Measurements from ENCODE around the gene ATP9A. TPM values are rescaled to one million over a fixed set of nuclear protein-coding genes. Genes with fewer than 3 reads are reported as not detected.
A peak's percentile ranks its signal among the peaks of the same experiment; 100 is the strongest.

Gene ATP9A
- total RNA-seq, 1 experiment from 2014 or later = 16.8 TPM

- Histone ChIP-seq H3K9me2 (ENCODE audit: insufficient read depth) (no peaks in the 10 kb centered on the region), H3K27ac (ENCODE audit: low read depth, low read length) (no peak overlapping the region), H3K36me3 (ENCODE audit: control insufficient read depth in 1 of 2, insufficient read depth in 2 of 2, low read length in 2 of 2) (no peaks in the 10 kb centered on the region), H3K9ac (ENCODE audit: low read length) (peak overlapping the region; percentile 24; the same call in 1 of the 2 replicates), H3K79me2 (ENCODE audit: insufficient read depth, low read length) (no peaks in the 10 kb centered on the region), H3K27me3 (ENCODE audit: insufficient read depth, low read length) (no peaks in the 10 kb centered on the region), H3K4me2 (ENCODE audit: low read length) (peak overlapping the region; percentile 19; the same call in 1 of the 2 replicates), H4K20me1 (ENCODE audit: insufficient read depth) (no peaks in the 10 kb centered on the region), H3K4me3 (replicated peaks in 1 of 2; ENCODE audit: low read depth in 1 of 2, low read length in 2 of 2) (no peak overlapping the region), H3K4me1 (ENCODE audit: control insufficient read depth in 1 of 2, insufficient read depth in 2 of 2, low read length in 2 of 2) (peaks cover 6 to 15% of the 10 kb centered on the region in 2 experiments; a peak in 3 of 4 replicates), H3K9me3 (ENCODE audit: control insufficient read depth in 1 of 2, insufficient read depth in 1 of 2, low read depth in 1 of 2, low read length in 2 of 2) (no peaks in the 10 kb centered on the region), H2AFZ (ENCODE audit: low read depth, low read length, poor library complexity, severe bottlenecking) (peak overlapping the region; percentile 55)
- ChIA-PET RAD21 (ENCODE audit: low non-redundant PET in 1 of 2, low total read pairs in 2 of 2, uncharacterized antibody in 2 of 2, unreplicated experiment in 2 of 2) (interaction anchor here (0.7 to 2.5 kb wide), 7 partner anchors 27 to 216 kb away, joined by 3 to 13 read pairs (median 4); no protein-coding TSS in a partner anchor), CTCF (interaction anchor here (0.6 to 4.9 kb wide), 26 partner anchors 8 to 664 kb away, joined by 3 to 56 read pairs (median 4); partner anchors contain the start of gene NFATC2), POLR2A (no interaction called here)
- BruUV-seq (replicated peaks) = no TSS peak
- DNase-seq (ENCODE audit: low read depth, low spot score) (no peak), ATAC-seq (no peak)
- TF ChIP-seq SIN3A (IDR thresholded peaks at IDR 0.05; ENCODE audit: low read depth) (no peak), CEBPB (IDR thresholded peaks at IDR 0.05; ENCODE audit: low read depth) (no peak), EGR1 (IDR thresholded peaks at IDR 0.05; ENCODE audit: low read depth) (no peak), JUND (IDR thresholded peaks at IDR 0.05) (no peak), REST (IDR thresholded peaks at IDR 0.05; ENCODE audit: low read depth) (no peak), CTCF (IDR thresholded peaks at IDR 0.05 in 2 of 3, conservative IDR thresholded peaks at IDR 0.05 in 1 of 3; ENCODE audit: borderline replicate concordance in 1 of 3, insufficient read depth in 1 of 3, low read depth in 2 of 3, low read length in 2 of 3) (no peak), ZBTB33 (IDR thresholded peaks at IDR 0.05; ENCODE audit: extremely low read depth, insufficient replicate concordance, low read length) (no peak), CBX3 (IDR thresholded peaks at IDR 0.05; ENCODE audit: low read depth) (no peak), YY1 (IDR thresholded peaks at IDR 0.05; ENCODE audit: extremely low read depth, insufficient replicate concordance, low read depth, low read length) (no peak), POLR2A (IDR thresholded peaks at IDR 0.05; ENCODE audit: borderline replicate concordance, extremely low read depth, insufficient read depth, insufficient read length) (no peak), TCF7L2 (IDR thresholded peaks at IDR 0.05; ENCODE audit: borderline replicate concordance, extremely low read depth, insufficient read depth, insufficient read length) (no peak)
- intact Hi-C loops (cut with micrococcal nuclease) = loop anchor here (1.0 to 10.0 kb wide), 3 partner anchors 208 to 610 kb away; no protein-coding TSS in a partner anchor
Measured at GRCh38 chr20:51594236-51595057, 173.7 kb downstream of the ATP9A start.

Measured in HCT116 (cell line).